Bronchial epithelial cell (primary cell): ENCODE measurements around the gene ARHGAP28. TPM values are rescaled to one million over a fixed set of nuclear protein-coding genes. Genes with fewer than 3 reads are reported as not detected.

ENCODE experiments used
- DNase-seq: peaks from one replicate; pipeline ENCODE4 v3.0.0-alpha.2; 2010; ENCODE audit warnings: low read depth
- FAIRE-seq: peaks from 2 replicates; lab custom pipeline; 2011; peaks lifted over from hg19 to GRCh38; lab: Jason Lieb, UNC
- H3K27me3 ChIP-seq: 2 replicates; pipeline ENCODE4 v1.5.1; 2011; ENCODE audit warnings: low read length; ENCODE audit not compliant: control insufficient read depth, insufficient read depth
- H3K36me3 ChIP-seq: 2 replicates; pipeline ENCODE4 v1.5.1; 2011; ENCODE audit warnings: low read length; ENCODE audit not compliant: control insufficient read depth, insufficient read depth
- H3K4me3 ChIP-seq: 2 replicates; pipeline ENCODE4 v1.5.1; 2011; ENCODE audit warnings: mild to moderate bottlenecking, low read depth, low read length, control low read depth
- total RNA-seq: library from RNA; depleted of rRNA; stranded (reverse); fragments of >200 nt; gene quantifications from 2 replicates; pipeline ENCODE4 v1.2.1, GENCODE V29; 2014
- TF ChIP-seq, protein P1 (sequence below): IDR thresholded peaks from 2 replicates; pipeline ENCODE4 v1.5.1; 2011; ENCODE audit warnings: mild to moderate bottlenecking, moderate library complexity, low read length, control low read depth, inconsistent platforms; ENCODE audit not compliant: insufficient read depth, severe bottlenecking

The ARHGAP28 gene
- total RNA-seq, 1 donor from 2014 or later, result 0.26 TPM

DNA sequence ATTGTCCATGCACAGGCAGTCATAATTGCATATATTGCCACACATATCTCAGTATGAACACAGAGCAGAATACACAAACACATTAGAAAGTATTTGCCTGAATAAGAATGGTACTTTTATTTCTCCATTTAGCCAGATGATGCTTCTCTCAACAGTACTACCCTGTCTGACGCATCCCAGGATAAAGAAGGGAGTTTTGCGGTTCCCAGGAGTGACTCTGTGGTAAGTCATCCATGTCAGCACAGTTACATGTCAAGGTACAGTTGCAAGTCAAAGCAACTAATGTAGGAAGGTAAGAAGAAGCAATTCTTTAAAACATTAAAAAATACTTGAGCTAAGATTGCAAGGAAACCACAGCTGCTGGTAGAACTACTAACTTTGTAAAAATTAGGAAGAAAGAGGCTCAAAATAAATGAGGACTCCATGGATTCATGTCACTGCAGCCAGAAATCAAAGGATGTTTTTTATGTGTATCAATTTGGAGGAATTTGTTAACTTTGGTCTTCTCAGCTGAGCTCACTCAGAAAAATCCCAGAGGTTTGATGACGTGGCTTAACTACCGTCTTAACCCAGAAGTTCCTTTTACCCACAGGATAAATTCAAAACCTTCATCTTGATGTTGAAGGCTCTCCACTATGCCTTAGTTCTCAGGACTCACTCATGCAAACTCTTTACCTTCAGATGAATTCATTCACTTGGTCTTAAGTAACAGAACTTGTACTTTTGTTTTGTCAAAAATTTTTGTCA is 130.3 kb downstream of the ARHGAP28 start:
- FAIRE-seq, result no peak
- TF ChIP-seq, protein P1, sequence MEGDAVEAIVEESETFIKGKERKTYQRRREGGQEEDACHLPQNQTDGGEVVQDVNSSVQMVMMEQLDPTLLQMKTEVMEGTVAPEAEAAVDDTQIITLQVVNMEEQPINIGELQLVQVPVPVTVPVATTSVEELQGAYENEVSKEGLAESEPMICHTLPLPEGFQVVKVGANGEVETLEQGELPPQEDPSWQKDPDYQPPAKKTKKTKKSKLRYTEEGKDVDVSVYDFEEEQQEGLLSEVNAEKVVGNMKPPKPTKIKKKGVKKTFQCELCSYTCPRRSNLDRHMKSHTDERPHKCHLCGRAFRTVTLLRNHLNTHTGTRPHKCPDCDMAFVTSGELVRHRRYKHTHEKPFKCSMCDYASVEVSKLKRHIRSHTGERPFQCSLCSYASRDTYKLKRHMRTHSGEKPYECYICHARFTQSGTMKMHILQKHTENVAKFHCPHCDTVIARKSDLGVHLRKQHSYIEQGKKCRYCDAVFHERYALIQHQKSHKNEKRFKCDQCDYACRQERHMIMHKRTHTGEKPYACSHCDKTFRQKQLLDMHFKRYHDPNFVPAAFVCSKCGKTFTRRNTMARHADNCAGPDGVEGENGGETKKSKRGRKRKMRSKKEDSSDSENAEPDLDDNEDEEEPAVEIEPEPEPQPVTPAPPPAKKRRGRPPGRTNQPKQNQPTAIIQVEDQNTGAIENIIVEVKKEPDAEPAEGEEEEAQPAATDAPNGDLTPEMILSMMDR, result no peak
- no peak overlapping the region for H3K4me3 ChIP-seq
- DNase-seq, result no peak
- no peaks in the 10 kb centered on the region for H3K36me3 ChIP-seq
- H3K27me3 ChIP-seq, result no peaks in the 10 kb centered on the region

DNA sequence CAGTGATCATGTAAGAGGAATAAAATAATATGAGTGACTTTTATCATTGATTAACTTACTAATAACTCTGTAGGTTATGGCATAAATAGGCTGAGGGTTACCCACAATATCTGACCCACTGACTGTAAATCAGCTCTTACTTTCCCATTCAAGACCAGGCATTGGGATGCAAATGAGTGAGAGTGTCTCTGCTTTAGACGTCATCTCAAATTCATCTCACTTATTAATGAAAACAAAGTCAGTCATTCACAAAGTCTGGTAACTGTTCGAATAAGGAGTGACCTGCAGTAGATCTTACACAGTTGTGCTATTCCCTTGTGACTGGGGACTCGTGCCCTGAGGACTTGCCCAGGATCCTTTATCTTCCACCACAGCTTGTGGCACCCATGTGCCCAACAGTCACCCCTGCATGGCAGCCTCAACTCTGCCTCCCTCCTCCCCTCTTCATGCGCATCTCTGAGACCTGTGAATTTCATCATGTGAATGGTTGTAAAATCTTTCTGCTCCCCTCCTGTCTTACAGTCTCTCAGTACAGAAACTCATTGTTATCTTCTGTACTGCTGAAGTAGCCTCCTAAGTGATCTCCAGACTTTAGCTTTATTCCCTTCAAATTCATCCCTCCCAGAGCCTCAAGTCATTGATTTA is 131.4 kb downstream of the ARHGAP28 start:
- Histone ChIP-seq H3K27me3 (no peaks in the 10 kb centered on the region), H3K36me3 (no peaks in the 10 kb centered on the region), H3K4me3 (no peak overlapping the region)
- TF ChIP-seq, protein P1, result no peak
- FAIRE-seq, result no peak
- DNase-seq, result no peak

DNA sequence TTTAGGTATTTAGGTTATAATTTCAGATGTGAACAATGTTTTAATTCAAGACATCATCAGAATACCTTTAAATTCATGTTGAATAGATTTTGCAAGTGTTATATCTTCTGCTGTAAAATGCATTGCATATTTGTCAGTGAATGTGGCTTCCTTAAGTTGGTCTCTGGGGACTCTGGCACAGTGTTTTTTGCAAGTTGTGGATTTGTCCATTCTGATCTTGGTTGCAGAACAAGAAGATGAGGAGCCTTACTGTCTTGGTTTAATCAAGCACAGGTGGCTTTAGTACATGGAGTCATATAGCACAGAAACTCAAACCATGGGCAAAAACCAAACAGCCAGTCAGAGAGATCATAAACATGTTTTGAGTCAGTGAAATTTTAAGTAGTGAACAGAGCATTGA is 135.7 kb downstream of the ARHGAP28 start:
- Histone ChIP-seq H3K27me3 (no peaks in the 10 kb centered on the region), H3K4me3 (no peak overlapping the region), H3K36me3 (no peaks in the 10 kb centered on the region)
- FAIRE-seq (no peak), DNase-seq (no peak)
- TF ChIP-seq, protein P1, result no peak

DNA sequence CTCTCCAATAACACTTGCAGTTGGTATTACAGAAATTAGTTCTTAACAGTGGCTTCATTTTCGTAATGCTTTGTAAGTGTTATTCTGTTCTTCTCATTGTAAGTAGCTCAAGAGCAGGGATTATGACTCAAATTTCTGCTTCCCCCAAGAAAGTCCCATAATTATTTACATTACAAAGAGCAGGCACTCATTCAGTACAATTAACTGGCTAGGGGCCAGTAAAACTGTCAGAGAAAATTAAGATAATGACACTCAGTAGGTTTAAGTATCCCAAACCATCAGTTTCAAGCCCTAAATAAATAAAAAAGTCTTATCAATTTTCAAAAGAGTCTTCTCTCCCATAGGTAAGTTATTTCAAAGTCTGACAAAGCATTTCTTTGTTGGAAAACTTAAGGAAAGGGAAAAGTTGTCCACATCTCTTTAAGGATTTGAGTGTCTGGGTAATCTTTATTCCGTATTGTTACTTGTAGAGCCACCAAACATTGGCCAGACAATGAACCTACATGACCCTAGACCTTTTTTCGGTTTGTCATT is 137.1 kb downstream of the ARHGAP28 start:
- TF ChIP-seq, protein P1, result no peak
- FAIRE-seq (no peak), DNase-seq (no peak)
- Histone ChIP-seq H3K27me3 (no peaks in the 10 kb centered on the region), H3K4me3 (no peak overlapping the region), H3K36me3 (no peaks in the 10 kb centered on the region)

DNA sequence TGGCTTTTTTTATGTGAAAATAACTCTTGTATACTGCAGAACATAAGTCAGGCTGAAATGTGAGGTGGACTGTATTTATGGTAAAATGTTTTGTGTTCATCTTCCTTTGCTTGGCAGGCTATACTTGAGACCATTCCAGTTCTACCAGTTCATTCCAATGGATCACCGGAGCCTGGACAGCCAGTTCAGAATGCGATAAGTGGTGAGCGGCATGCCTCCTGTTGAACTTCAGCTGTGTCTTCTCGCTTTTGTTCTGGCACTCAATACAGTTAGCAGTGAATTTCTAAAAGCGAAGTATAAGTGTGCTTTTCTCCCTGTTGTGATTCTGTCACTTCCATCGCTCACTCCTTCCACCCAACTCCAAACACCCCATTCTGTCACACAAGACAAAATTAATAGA is 138.5 kb downstream of the ARHGAP28 start:
- no peak for FAIRE-seq
- Histone ChIP-seq H3K36me3 (no peaks in the 10 kb centered on the region), H3K27me3 (no peaks in the 10 kb centered on the region), H3K4me3 (no peak overlapping the region)
- no peak for DNase-seq
- TF ChIP-seq, protein P1, result no peak
